B cell (primary cell): ENCODE measurements around the gene TRPC6.

Experiments
- EZH2 ChIP-seq: IDR thresholded peaks from 2 replicates; pipeline ENCODE4 v1.6.1; 2012; ENCODE audit warnings: borderline replicate concordance, low read depth, mild to moderate bottlenecking, moderate library complexity, low read length; ENCODE audit not compliant: insufficient read depth, poor library complexity, severe bottlenecking
- TF ChIP-seq, protein P1 (sequence below): fragments of 200-600 bp; IDR thresholded peaks from one replicate; pipeline ENCODE4 v1.8.0; 2022; ENCODE audit warnings: antibody characterized with exemption, mild to moderate bottlenecking

DNA sequence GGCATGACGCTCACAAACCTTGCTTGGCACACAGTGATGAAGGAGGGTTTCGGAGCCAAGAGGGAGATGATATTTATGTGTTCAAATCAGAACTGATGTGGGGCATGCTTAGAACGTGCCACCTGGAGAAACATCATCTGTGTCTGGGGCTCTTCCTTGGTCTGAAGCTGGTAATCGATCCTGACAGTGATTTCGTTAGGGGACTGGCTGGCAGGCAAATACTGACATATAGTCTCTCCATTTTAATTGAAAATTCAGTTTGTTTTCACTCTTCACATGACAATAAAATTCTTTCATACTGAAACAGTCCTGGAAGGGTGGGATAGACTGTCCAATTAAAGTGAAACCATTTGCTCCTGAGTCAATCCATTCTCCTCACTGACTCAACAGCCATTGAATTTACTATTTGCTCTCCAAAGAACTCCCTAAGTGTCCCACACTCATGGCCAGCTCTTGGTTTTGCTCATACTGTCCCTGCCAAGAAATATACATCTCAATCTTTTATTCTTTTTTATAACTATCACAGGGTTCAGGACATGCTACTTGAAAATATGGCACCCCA is 134.8 kb downstream of the TRPC6 start:
- TF ChIP-seq, protein P1, sequence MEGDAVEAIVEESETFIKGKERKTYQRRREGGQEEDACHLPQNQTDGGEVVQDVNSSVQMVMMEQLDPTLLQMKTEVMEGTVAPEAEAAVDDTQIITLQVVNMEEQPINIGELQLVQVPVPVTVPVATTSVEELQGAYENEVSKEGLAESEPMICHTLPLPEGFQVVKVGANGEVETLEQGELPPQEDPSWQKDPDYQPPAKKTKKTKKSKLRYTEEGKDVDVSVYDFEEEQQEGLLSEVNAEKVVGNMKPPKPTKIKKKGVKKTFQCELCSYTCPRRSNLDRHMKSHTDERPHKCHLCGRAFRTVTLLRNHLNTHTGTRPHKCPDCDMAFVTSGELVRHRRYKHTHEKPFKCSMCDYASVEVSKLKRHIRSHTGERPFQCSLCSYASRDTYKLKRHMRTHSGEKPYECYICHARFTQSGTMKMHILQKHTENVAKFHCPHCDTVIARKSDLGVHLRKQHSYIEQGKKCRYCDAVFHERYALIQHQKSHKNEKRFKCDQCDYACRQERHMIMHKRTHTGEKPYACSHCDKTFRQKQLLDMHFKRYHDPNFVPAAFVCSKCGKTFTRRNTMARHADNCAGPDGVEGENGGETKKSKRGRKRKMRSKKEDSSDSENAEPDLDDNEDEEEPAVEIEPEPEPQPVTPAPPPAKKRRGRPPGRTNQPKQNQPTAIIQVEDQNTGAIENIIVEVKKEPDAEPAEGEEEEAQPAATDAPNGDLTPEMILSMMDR: no peak
- no peak for TF ChIP-seq EZH2
